K562 (cell line): Measurements from ENCODE around the gene ABHD16A. TPM values are rescaled to one million over a fixed set of nuclear protein-coding genes. Genes with fewer than 3 reads are reported as not detected.

ENCODE experiments used
- CEBPG ChIP-seq, 3 experiments: fragments of 200-800 bp in 1 of 3; sonication (Bioruptor generic) in 1 of 3; sonication (generic) in 1 of 3; formaldehyde crosslinking in 1 of 3; IDR thresholded peaks in 2 of 3; conservative IDR thresholded peaks in 1 of 3; 2 replicates each; pipeline versions ENCODE4 v1.6.1 to v1.8.0; 2016 to 2022; ENCODE audit warnings: missing compliant biosample characterization in 2 of 3, missing genetic modification characterization in 2 of 3, mild to moderate bottlenecking in 1 of 3, missing genetic modification reagents in 1 of 3
- CGGBP1 ChIP-seq: fragments of 250-450 bp; sonication (Bioruptor Pico); IDR thresholded peaks from 2 replicates; pipeline ENCODE4 v1.9.0; 2021; ENCODE audit warnings: mild to moderate bottlenecking
- CHD1 ChIP-seq: fragments of 200-600 bp; sonication (generic); IDR thresholded peaks from one replicate; pipeline ENCODE4 v1.6.1; 2012; ENCODE audit warnings: mild to moderate bottlenecking, moderate library complexity, low read length, inconsistent platforms
- CHD4 ChIP-seq: fragments of 200-600 bp; sonication (generic); IDR thresholded peaks from 3 replicates; pipeline ENCODE4 v1.6.1; 2012; ENCODE audit warnings: low read depth, mild to moderate bottlenecking, mixed read lengths, low read length, inconsistent platforms; ENCODE audit not compliant: insufficient read depth, insufficient replicate concordance, poor library complexity, severe bottlenecking
- E4F1 ChIP-seq: fragments of 250-450 bp; sonication (Bioruptor Pico); IDR thresholded peaks from 2 replicates; pipeline ENCODE4 v1.5.0; 2021; ENCODE audit warnings: mild to moderate bottlenecking, borderline replicate concordance
- KLF13 ChIP-seq: fragments of 450-650 bp; IDR thresholded peaks from 2 replicates; pipeline ENCODE4 v1.6.1; 2016; ENCODE audit warnings: missing genetic modification characterization, low read depth, mild to moderate bottlenecking, missing compliant biosample characterization, moderate library complexity, borderline replicate concordance
- KLF6 ChIP-seq: fragments of 250-450 bp; sonication (Bioruptor Pico); IDR thresholded peaks from 2 replicates; pipeline ENCODE4 v1.4.0; 2020; ENCODE audit warnings: mild to moderate bottlenecking, moderate library complexity, borderline replicate concordance
- MYNN ChIP-seq, 2 experiments: sonication (generic); formaldehyde crosslinking in 1 of 2; IDR thresholded peaks; 2 replicates each; pipeline versions ENCODE4 v1.5.0 to v1.6.1; 2016 to 2020; ENCODE audit warnings: antibody characterized with exemption in 1 of 2, missing genetic modification reagents in 1 of 2
- TAF1 ChIP-seq: IDR thresholded peaks from 2 replicates; pipeline ENCODE4 v1.6.1; 2011; ENCODE audit warnings: mild to moderate bottlenecking, low read length, moderate library complexity; ENCODE audit not compliant: insufficient read depth, control insufficient read depth, severe bottlenecking; ENCODE audit errors: extremely low read depth
- ZBTB49 ChIP-seq: sonication (generic); formaldehyde crosslinking; IDR thresholded peaks from 2 replicates; pipeline ENCODE4 v1.8.0; 2022; ENCODE audit warnings: missing genetic modification reagents, mild to moderate bottlenecking, borderline replicate concordance
- ZC3H8 ChIP-seq: fragments of 450-650 bp; IDR thresholded peaks from 2 replicates; pipeline ENCODE4 v1.6.1; 2017
- ZKSCAN3 ChIP-seq: fragments of 250-450 bp; sonication (Bioruptor Pico); IDR thresholded peaks from 2 replicates; pipeline ENCODE4 v1.4.0; 2020
- polyA plus RNA-seq, 8 experiments: library from polyadenylated mRNA; depleted of rRNA in 4 of 8; stranded (reverse) in 5 of 8; unstranded in 3 of 8; fragments of >200 nt; fragmentation: Nextera tagmentation in 2 of 8; fragmentation: Illumina TruSeq in 1 of 8; extraction: Ambion mirVana in 2 of 8; extraction: Trizol in 1 of 8; gene quantifications; 2 replicates each; pipeline versions ENCODE4 v1.2.1 to v1.2.3, GENCODE V29; 2011 to 2014; ENCODE audit warnings: inconsistent platforms in 1 of 8, missing spikeins in 1 of 8
- total RNA-seq, 7 experiments: library from RNA; depleted of rRNA in 6 of 7; stranded (reverse); fragments of >200 nt in 6 of 7; fragmentation: Illumina TruSeq in 2 of 7; extraction: Trizol in 2 of 7; gene quantifications; 2 replicates each; pipeline versions ENCODE4 v1.2.1 to v1.2.3, GENCODE V29; 2011 to 2021; ENCODE audit warnings: low replicate concordance in 1 of 7
- TF ChIP-seq, protein P1 (sequence below): sonication (generic); formaldehyde crosslinking; IDR thresholded peaks from 2 replicates; pipeline ENCODE4 v1.8.0; 2022; ENCODE audit warnings: mild to moderate bottlenecking, missing genetic modification reagents, borderline replicate concordance
- TF ChIP-seq, protein P2 (sequence below): fragments of 450-650 bp; IDR thresholded peaks from 2 replicates; pipeline ENCODE4 v1.7.0; 2016; ENCODE audit warnings: borderline replicate concordance

ABHD16A gene
- total and polyA plus RNA-seq, 9 of the 15 experiments (the other 6 are each of a cell fraction or from before 2014, with no cell fraction given): 25.8 to 120 (median 81.6) TPM

GRCh38 chr6:31737315-31737990 lies 34.3 kb upstream of the ABHD16A start (continued):
- TF ChIP-seq ZBTB49 (CRISPR knock-in tag) (0 out of 2 replicates have a peak, but pooled peaks have one; percentile 26), MYNN (IDR thresholded peaks at IDR 0.05) (no peak), MYNN (CRISPR knock-in tag; IDR thresholded peaks at IDR 0.05) (no peak), CHD4 (no peak), KLF13 (tag) (0 out of 2 replicates have a peak, but pooled peaks have one; percentile 14), ZC3H8 (peak; percentile 37; the same call in 1 of the 2 replicates), ZKSCAN3 (no peak), CEBPG (CRISPR knock-in tag; IDR thresholded peaks at IDR 0.05) (no peak), CEBPG (tag; conservative IDR thresholded peaks at IDR 0.05 in 1 of 2, IDR thresholded peaks at IDR 0.05 in 1 of 2) (no peak), CGGBP1 (peak; percentile 74), E4F1 (CRISPR knock-in tag) (peak; percentile 77; the same call in 1 of the 2 replicates), KLF6 (CRISPR knock-in tag) (peak; percentile 17; the same call in 1 of the 2 replicates), CHD1 (peak; percentile 25), TAF1 (no peak)
- TF ChIP-seq, protein P1, sequence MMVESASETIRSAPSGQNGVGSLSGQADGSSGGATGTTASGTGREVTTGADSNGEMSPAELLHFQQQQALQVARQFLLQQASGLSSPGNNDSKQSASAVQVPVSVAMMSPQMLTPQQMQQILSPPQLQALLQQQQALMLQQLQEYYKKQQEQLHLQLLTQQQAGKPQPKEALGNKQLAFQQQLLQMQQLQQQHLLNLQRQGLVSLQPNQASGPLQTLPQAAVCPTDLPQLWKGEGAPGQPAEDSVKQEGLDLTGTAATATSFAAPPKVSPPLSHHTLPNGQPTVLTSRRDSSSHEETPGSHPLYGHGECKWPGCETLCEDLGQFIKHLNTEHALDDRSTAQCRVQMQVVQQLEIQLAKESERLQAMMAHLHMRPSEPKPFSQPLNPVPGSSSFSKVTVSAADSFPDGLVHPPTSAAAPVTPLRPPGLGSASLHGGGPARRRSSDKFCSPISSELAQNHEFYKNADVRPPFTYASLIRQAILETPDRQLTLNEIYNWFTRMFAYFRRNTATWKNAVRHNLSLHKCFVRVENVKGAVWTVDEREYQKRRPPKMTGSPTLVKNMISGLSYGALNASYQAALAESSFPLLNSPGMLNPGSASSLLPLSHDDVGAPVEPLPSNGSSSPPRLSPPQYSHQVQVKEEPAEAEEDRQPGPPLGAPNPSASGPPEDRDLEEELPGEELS (CRISPR knock-in tag): peak; percentile 13; the same call in 1 of the 2 replicates
- TF ChIP-seq, protein P2, sequence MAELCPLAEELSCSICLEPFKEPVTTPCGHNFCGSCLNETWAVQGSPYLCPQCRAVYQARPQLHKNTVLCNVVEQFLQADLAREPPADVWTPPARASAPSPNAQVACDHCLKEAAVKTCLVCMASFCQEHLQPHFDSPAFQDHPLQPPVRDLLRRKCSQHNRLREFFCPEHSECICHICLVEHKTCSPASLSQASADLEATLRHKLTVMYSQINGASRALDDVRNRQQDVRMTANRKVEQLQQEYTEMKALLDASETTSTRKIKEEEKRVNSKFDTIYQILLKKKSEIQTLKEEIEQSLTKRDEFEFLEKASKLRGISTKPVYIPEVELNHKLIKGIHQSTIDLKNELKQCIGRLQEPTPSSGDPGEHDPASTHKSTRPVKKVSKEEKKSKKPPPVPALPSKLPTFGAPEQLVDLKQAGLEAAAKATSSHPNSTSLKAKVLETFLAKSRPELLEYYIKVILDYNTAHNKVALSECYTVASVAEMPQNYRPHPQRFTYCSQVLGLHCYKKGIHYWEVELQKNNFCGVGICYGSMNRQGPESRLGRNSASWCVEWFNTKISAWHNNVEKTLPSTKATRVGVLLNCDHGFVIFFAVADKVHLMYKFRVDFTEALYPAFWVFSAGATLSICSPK: peak; percentile 92; the same call in 1 of the 2 replicates
